Upper lobe of right lung (tissue), 1 donor: ENCODE measurements around the gene MYADML2. TPM values are rescaled to one million over a fixed set of nuclear protein-coding genes. Genes with fewer than 3 reads are reported as not detected.

Source experiments
- ATAC-seq: fragments of 200-7000 bp; cut with Tn5 transposase; one replicate; pipeline ENCODE4 v1.9.1; 2020; ENCODE audit warnings: mild to moderate bottlenecking, moderate library complexity
- DNase-seq: peaks from one replicate; pipeline ENCODE4 v3.0.0-alpha.2; 2020
- H3K27ac ChIP-seq: fragments of 200-600 bp; one replicate; pipeline ENCODE4 v1.8.0; 2022
- H3K27me3 ChIP-seq: fragments of 200-600 bp; one replicate; pipeline ENCODE4 v1.8.0; 2022; ENCODE audit warnings: mild to moderate bottlenecking
- H3K36me3 ChIP-seq: fragments of 200-600 bp; one replicate; pipeline ENCODE4 v1.8.0; 2022
- H3K4me1 ChIP-seq: fragments of 200-600 bp; one replicate; pipeline ENCODE4 v1.8.0; 2022
- H3K4me3 ChIP-seq: fragments of 200-600 bp; one replicate; pipeline ENCODE4 v1.8.0; 2022; ENCODE audit warnings: mild to moderate bottlenecking
- H3K9me3 ChIP-seq: fragments of 200-600 bp; one replicate; pipeline ENCODE4 v1.8.0; 2022
- intact Hi-C: fragments of 100-400 bp; cut with DNase I; formaldehyde crosslinking; loops from one replicate; pipeline ENCODE4 v1.11.0; 2022
- total RNA-seq: library from RNA; stranded (reverse); fragmentation: NEBNext Ultra II Directional; extraction: Animal tissue kit (Norgen Biotek cat#: 25700); gene quantifications from one replicate; pipeline ENCODE4 v1.2.1, GENCODE V29; 2021
- TF ChIP-seq, protein P1 (sequence below): fragments of 200-600 bp; IDR thresholded peaks from one replicate; pipeline ENCODE4 v1.8.0; 2022; ENCODE audit warnings: antibody characterized with exemption
- donor health status: DM: no; HTN: yes; CAD: no; lungs with severe emphysema.

MYADML2 gene
- total RNA-seq, 1 donor from 2014 or later: not detected

DNA sequence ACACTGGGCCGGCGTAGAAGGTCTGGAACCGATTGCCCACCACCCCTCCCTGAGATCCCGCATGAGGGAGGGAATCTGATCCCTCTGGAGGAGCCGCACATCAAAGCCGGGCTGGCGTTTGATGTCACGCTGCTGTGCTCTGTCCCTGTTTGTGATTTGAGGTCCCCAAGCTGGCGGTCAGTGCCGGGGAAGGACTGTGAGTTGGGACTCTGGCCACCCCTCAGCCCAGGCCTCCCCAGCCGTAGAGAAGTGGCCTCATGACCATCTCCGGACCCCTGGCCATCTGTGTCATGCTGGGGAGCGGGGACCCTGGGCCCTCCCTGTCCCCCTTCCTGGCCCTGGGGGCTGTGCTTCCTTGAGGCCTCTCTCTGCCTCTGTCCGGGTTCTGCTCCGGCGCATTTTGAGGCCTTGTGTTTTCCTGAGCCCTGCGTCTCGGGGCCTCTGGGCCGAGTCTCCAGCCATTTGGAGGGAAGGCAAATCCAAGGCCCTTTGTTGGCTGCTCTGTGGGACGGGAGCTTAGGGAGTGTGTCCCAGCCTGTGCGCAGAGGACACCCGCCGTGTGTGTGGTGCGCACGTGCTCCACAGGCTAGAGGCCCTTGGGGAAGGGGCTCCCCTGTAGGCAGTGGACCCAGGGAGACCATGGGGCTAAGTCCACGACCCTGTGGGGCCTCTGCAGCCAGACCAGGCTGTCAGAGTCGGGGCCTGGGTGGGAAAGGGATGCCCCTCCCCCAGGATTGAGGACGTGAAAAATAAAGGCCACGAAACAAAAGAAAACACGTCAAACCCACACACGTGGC, 45.5 kb upstream of the MYADML2 start:
- Histone ChIP-seq H3K27ac (peak overlapping the region; percentile 25), H3K4me1 (peaks cover 26% of the 10 kb centered on the region), H3K36me3 (peaks cover 4% of the 10 kb centered on the region), H3K27me3 (no peaks in the 10 kb centered on the region), H3K9me3 (no peaks in the 10 kb centered on the region), H3K4me3 (no peak overlapping the region)
- DNase-seq: no peak
- TF ChIP-seq, protein P1, sequence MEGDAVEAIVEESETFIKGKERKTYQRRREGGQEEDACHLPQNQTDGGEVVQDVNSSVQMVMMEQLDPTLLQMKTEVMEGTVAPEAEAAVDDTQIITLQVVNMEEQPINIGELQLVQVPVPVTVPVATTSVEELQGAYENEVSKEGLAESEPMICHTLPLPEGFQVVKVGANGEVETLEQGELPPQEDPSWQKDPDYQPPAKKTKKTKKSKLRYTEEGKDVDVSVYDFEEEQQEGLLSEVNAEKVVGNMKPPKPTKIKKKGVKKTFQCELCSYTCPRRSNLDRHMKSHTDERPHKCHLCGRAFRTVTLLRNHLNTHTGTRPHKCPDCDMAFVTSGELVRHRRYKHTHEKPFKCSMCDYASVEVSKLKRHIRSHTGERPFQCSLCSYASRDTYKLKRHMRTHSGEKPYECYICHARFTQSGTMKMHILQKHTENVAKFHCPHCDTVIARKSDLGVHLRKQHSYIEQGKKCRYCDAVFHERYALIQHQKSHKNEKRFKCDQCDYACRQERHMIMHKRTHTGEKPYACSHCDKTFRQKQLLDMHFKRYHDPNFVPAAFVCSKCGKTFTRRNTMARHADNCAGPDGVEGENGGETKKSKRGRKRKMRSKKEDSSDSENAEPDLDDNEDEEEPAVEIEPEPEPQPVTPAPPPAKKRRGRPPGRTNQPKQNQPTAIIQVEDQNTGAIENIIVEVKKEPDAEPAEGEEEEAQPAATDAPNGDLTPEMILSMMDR: no peak
- intact Hi-C loops: no loop called here
- no peak for ATAC-seq

DNA sequence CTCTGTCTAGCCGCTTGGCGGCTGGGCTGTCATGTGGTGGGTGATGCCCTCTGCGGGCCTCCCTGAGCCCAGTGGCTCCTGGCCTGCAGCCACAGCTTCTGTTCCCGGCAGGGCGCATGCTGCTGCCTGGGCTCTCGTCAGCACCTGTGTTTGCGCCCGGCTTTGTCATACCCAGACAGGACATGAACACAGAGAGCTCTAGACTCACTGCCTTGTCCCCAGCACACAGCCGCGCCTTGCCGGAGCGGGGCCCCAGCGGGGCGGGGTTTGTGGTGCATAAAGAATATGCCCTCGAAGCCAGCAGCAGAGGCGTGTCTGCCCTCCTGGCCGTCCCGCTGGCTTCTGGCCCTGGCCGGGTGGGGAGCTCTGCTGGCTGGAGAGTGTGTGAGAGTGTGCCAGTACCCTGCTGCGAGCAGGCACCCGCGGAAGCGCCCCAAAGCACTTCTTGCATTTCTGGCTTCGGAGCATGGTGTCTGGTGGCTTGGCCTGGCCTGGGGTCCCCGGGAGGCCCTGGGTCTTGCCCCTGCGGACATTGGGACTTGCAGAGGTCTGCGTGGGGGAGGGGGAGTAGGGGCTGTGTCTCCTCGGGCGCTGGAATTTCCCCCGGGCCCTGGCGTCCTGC, 44.8 kb upstream of the MYADML2 start:
- TF ChIP-seq, protein P1: no peak
- no peak overlapping the region for H3K4me3 ChIP-seq
- H3K9me3 ChIP-seq: no peaks in the 10 kb centered on the region
- H3K4me1 ChIP-seq: peaks cover 26% of the 10 kb centered on the region
- DNase-seq: peak; percentile 97
- H3K27ac ChIP-seq: peak overlapping the region; percentile 25
- H3K27me3 ChIP-seq: no peaks in the 10 kb centered on the region
- ATAC-seq: peak; percentile 91
- H3K36me3 ChIP-seq: peaks cover 4% of the 10 kb centered on the region
- intact Hi-C loops: no loop called here

DNA sequence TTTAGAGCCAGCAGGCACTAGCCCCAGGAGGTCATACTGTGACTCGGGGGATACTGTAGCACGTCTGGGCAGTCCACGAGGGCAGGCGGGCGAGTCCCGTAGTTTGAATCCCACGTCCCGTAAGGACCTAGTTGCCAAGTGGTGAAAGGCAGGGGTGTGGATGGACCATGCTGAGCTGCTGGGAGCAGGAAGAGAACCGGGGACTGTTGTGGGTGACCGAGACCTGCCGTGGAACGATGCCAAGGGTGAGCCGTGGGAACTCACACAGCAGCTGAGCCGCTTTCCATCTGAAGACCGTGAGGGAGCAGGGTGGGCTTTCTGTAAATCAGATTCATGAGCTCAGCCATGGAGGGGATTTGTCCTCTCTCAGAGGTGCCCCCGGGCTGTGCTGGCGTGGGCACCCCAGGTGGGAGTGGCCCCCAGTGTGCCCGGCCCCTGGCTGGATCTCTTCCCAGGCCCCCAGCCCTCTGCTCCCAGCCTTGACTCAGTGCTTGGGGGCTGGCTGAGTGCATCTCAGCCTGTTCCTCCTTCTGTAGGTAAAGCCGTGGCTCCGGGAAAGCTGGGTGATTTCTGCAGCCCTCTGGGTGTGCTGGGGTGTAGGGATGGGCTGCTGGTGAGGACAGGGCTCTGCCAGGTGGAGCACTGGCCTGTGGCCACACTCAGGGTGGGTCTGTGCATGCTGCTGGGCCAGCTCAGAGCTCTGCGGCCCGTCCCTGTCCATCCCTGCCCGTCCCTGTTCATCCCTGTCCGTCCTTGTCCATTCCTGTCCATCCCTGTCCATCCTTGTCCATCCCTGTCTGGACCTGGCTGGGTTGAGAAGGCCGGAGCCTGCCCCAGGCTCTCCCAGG, 44.0 kb upstream of the MYADML2 start:
- peaks cover 6% of the 10 kb centered on the region for H3K36me3 ChIP-seq
- TF ChIP-seq, protein P1: no peak
- no peaks in the 10 kb centered on the region for H3K27me3 ChIP-seq
- H3K4me3 ChIP-seq: no peak overlapping the region
- no peak for ATAC-seq
- intact Hi-C loops: no loop called here
- H3K27ac ChIP-seq: peak overlapping the region; percentile 25
- DNase-seq: no peak
- peaks cover 26% of the 10 kb centered on the region for H3K4me1 ChIP-seq
- H3K9me3 ChIP-seq: no peaks in the 10 kb centered on the region

DNA sequence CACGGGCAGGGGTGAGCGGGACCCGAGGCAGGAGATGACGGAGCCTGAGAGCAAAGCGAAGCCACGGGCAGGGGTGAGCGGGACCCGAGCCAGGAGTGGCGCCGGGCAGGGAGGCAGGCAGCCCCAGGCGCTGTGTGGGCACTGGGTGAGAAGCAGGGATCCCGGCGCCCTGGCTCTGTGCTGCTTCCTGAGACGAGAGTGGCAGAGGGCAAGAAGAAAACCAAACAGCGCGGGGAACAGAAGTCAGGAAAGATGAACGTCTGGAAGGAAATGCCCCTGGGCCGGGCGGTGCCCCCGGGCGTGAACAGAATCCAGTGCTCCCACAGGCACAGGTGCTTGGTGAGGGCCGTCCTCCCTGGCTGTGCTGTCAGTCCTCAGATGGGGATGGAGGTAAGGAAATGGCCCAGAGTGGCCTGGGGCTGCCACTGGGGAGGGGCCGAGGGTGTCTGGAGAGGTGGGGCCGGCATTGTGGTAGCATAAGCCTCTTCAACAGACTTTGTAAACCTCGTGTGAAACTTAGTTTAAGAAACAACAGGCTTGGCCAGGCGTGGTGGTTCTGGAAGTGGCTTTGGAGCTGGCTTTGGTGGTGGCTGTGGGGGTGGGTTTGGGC, 40.2 kb upstream of the MYADML2 start:
- Histone ChIP-seq H3K9me3 (no peaks in the 10 kb centered on the region), H3K36me3 (peaks cover 26% of the 10 kb centered on the region), H3K27me3 (no peaks in the 10 kb centered on the region), H3K27ac (no peak overlapping the region), H3K4me1 (peaks cover 16% of the 10 kb centered on the region), H3K4me3 (no peak overlapping the region)
- intact Hi-C loops: no loop called here
- no peak for ATAC-seq
- DNase-seq: no peak
- TF ChIP-seq, protein P1: no peak

DNA sequence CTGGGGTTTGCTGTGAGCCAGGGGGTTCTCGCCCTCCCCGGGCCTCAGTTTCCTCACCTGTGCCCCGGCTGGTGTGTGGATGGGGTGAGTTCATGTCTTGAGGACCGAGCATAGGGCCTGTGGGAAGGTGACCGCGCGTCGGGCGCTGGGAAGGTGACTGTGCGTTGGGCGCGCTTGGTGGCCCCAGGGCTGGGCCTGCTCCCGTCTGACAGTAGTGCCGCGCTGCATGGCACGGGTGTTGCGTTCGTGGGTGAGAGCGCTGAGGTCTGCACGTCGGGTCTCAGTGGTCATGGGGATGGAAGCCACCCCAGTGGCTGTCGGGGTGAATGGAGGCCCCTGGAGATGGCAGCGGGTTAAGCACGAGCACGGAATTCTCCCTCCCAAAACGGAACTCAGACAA, 39.6 kb upstream of the MYADML2 start:
- H3K36me3 ChIP-seq: peaks cover 26% of the 10 kb centered on the region
- ATAC-seq: no peak
- intact Hi-C loops: no loop called here
- no peak overlapping the region for H3K4me3 ChIP-seq
- TF ChIP-seq, protein P1: no peak
- H3K27me3 ChIP-seq: no peaks in the 10 kb centered on the region
- no peak for DNase-seq
- H3K4me1 ChIP-seq: peaks cover 12% of the 10 kb centered on the region
- H3K27ac ChIP-seq: no peak overlapping the region
- no peaks in the 10 kb centered on the region for H3K9me3 ChIP-seq
